ENCODE measurements around the gene LOXHD1.

The LOXHD1 gene

DNA sequence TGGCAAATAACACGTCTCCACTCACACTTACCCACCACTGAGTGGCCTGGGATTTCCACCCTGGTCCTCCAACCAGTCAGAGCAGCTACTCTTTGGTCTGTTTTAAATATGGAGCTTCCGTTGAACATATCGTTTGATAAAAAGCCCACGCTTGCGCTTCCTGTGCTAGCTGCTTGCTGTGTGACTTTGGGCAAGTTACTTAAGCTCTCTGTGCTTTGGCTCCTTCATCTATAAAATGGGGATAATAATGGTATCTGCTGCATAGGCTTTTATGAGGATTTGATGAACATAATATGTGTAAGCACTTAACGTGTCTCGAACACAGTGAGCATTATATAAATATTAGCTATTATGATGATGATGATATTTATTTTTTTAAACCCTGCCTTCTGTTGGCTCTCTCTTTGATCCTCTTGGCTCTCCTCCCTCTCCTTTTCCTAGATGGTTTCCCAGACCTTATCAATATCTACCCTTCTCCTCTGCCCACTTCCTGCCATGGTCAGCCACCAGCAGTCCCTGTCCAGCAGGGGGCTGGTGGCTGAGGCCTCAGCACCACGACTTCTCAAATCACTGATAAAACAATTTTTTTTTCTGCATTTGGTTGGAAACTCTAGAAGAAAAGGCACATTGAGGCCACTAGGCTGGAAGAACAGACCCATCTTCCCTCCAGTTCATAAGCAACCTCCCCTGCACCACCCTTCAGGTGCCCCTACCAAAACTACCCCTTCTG lies 191.9 kb downstream of the LOXHD1 start:
- Histone ChIP-seq H3K27ac (ENCODE audit: low read length) (no peak overlapping the region), H3K9me3 (ENCODE audit: insufficient read depth, low read length, severe bottlenecking) (no peaks in the 10 kb centered on the region), H3K36me3 (ENCODE audit: insufficient read depth, low read length) (no peaks in the 10 kb centered on the region), H3K27me3 (ENCODE audit: insufficient read depth, low read length, poor library complexity) (no peaks in the 10 kb centered on the region), H3K9ac (ENCODE audit: low read depth, low read length) (no peak overlapping the region), H3K4me1 (ENCODE audit: insufficient read depth, low read length) (no peaks in the 10 kb centered on the region), H2AFZ (ENCODE audit: low read depth, low read length) (no peak overlapping the region), H3K4me2 (ENCODE audit: insufficient read depth, low read length) (no peak overlapping the region), H3K4me3 (ENCODE audit: low read depth in 1 of 2, low read length in 2 of 2) (no peak overlapping the region), H3K79me2 (ENCODE audit: insufficient read depth, low read length) (no peaks in the 10 kb centered on the region), H4K20me1 (ENCODE audit: insufficient read depth, low read length) (no peaks in the 10 kb centered on the region)
- TF ChIP-seq EZH2 (IDR thresholded peaks at IDR 0.05; ENCODE audit: borderline replicate concordance, low read depth, low read length, severe bottlenecking), result no peak
- TF ChIP-seq CTCF (IDR thresholded peaks at IDR 0.05; ENCODE audit: borderline replicate concordance, extremely low read depth, low read length, poor library complexity, severe bottlenecking), result no peak
- DNase-seq (no peak), ATAC-seq (ENCODE audit: insufficient read depth, low read depth) (no peak; the same call in 2 of the 3 replicates)

DNA sequence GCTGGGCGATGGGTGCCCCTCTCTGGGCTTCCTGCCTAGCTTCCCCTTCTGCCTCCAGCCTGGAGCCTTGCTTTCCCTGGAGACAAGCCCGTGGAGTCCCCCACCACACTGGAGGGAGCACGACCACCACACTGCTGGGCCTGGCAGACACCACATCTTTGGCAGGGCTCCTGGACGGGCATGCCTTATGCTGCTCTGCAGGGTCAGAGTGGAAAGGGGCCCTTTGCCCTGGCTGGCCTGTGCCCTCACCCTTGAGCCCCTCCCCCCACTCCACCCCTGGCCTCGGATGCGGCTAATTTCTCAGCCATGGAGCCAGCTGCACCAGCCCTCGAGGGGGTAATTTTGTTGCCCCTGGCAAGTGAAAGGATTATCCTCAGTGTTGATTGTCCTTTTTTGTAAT lies 194.5 kb downstream of the LOXHD1 start:
- no peak overlapping the region for H3K4me2 ChIP-seq (ENCODE audit: insufficient read depth, low read length)
- H3K4me1 ChIP-seq (ENCODE audit: insufficient read depth, low read length), result no peaks in the 10 kb centered on the region
- no peak overlapping the region for H3K9ac ChIP-seq (ENCODE audit: low read depth, low read length)
- no peak for ATAC-seq (ENCODE audit: insufficient read depth, low read depth)
- no peak overlapping the region for H2AFZ ChIP-seq (ENCODE audit: low read depth, low read length)
- H3K9me3 ChIP-seq (ENCODE audit: insufficient read depth, low read length, severe bottlenecking), result no peaks in the 10 kb centered on the region
- TF ChIP-seq EZH2 (IDR thresholded peaks at IDR 0.05; ENCODE audit: borderline replicate concordance, low read depth, low read length, severe bottlenecking), result no peak
- no peak for TF ChIP-seq CTCF (IDR thresholded peaks at IDR 0.05; ENCODE audit: borderline replicate concordance, extremely low read depth, low read length, poor library complexity, severe bottlenecking)
- H3K4me3 ChIP-seq (ENCODE audit: low read depth in 1 of 2, low read length in 2 of 2), result no peak overlapping the region
- H4K20me1 ChIP-seq (ENCODE audit: insufficient read depth, low read length), result peaks cover 3% of the 10 kb centered on the region; the same call in 1 of the 2 replicates
- no peak for DNase-seq
- no peak overlapping the region for H3K27ac ChIP-seq (ENCODE audit: low read length)
- no peaks in the 10 kb centered on the region for H3K79me2 ChIP-seq (ENCODE audit: insufficient read depth, low read length)
- H3K27me3 ChIP-seq (ENCODE audit: insufficient read depth, low read length, poor library complexity), result no peaks in the 10 kb centered on the region
- no peaks in the 10 kb centered on the region for H3K36me3 ChIP-seq (ENCODE audit: insufficient read depth, low read length)

GRCh38 chr18:46461993-46462392 lies 195.0 kb downstream of the LOXHD1 start:
- TF ChIP-seq EZH2 (IDR thresholded peaks at IDR 0.05; ENCODE audit: borderline replicate concordance, low read depth, low read length, severe bottlenecking), result no peak
- TF ChIP-seq CTCF (IDR thresholded peaks at IDR 0.05; ENCODE audit: borderline replicate concordance, extremely low read depth, low read length, poor library complexity, severe bottlenecking), result no peak
- H3K9ac ChIP-seq (ENCODE audit: low read depth, low read length), result no peak overlapping the region
- H3K4me3 ChIP-seq (ENCODE audit: low read depth in 1 of 2, low read length in 2 of 2), result no peak overlapping the region
- H3K27ac ChIP-seq (ENCODE audit: low read length), result no peak overlapping the region
- no peaks in the 10 kb centered on the region for H3K27me3 ChIP-seq (ENCODE audit: insufficient read depth, low read length, poor library complexity)
- H2AFZ ChIP-seq (ENCODE audit: low read depth, low read length), result no peak overlapping the region
- no peaks in the 10 kb centered on the region for H3K79me2 ChIP-seq (ENCODE audit: insufficient read depth, low read length)
- DNase-seq (no peak), ATAC-seq (ENCODE audit: insufficient read depth, low read depth) (no peak)
- no peaks in the 10 kb centered on the region for H3K4me1 ChIP-seq (ENCODE audit: insufficient read depth, low read length)
- peaks cover 3% of the 10 kb centered on the region; the same call in 1 of the 2 replicates for H4K20me1 ChIP-seq (ENCODE audit: insufficient read depth, low read length)
- H3K36me3 ChIP-seq (ENCODE audit: insufficient read depth, low read length), result 0 out of 2 replicates have a peak, but pooled peaks cover under 1% of the 10 kb centered on the region
- H3K4me2 ChIP-seq (ENCODE audit: insufficient read depth, low read length), result no peak overlapping the region
- H3K9me3 ChIP-seq (ENCODE audit: insufficient read depth, low read length, severe bottlenecking), result no peaks in the 10 kb centered on the region
